Ovary (tissue), 9 donors: ENCODE data around the gene ROR2. TPM values are rescaled to one million over a fixed set of nuclear protein-coding genes. Genes with fewer than 3 reads are reported as not detected.

Experiments used
- DNase-seq, 5 donors: peaks; one replicate each; pipeline ENCODE4 v3.0.0-alpha.2; 2019 to 2020
- H3K27ac ChIP-seq, 2 donors: fragments of 200-600 bp; one replicate each; pipeline versions ENCODE4 v1.5.1 to v1.8.0; 2019 to 2022
- H3K27me3 ChIP-seq: fragments of 200-600 bp; one replicate; pipeline ENCODE4 v1.8.0; 2022
- H3K36me3 ChIP-seq: fragments of 200-600 bp; sonication (generic); one replicate; pipeline ENCODE4 v1.5.1; 2019
- H3K4me1 ChIP-seq: one replicate; pipeline ENCODE4 v1.8.1; 2013; ENCODE audit warnings: mild to moderate bottlenecking, moderate library complexity; ENCODE audit not compliant: insufficient read depth
- H3K4me3 ChIP-seq: fragments of 200-600 bp; sonication (generic); one replicate; pipeline ENCODE4 v1.5.1; 2017
- H3K9me3 ChIP-seq, 2 donors: fragments of 200-600 bp in 1 of 2; sonication (generic) in 1 of 2; one replicate each; pipeline versions ENCODE4 v1.5.1 to v1.8.1; 2013 to 2019; ENCODE audit warnings: mild to moderate bottlenecking in 1 of 2, moderate library complexity in 1 of 2
- CTCF ChIP-seq, 3 donors: fragments of 450-650 bp in 2 of 3; fragments of 200-600 bp in 1 of 3; IDR thresholded peaks; one replicate each; pipeline versions ENCODE4 v1.5.1 to v1.8.0; 2016 to 2022; ENCODE audit warnings: antibody characterized with exemption in 3 of 3, mild to moderate bottlenecking in 1 of 3
- EP300 ChIP-seq: sonication (generic); formaldehyde crosslinking; IDR thresholded peaks from one replicate; pipeline ENCODE4 v1.6.1; 2017; ENCODE audit warnings: antibody characterized with exemption
- POLR2A ChIP-seq: fragments of 450-650 bp; IDR thresholded peaks from one replicate; pipeline ENCODE4 v1.6.1; 2017; ENCODE audit warnings: antibody characterized with exemption, mild to moderate bottlenecking, moderate library complexity
- WGBS, 3 donors: extraction: QIAGEN DNeasy Blood & Tissue Kit in 1 of 3; methylation state at CpG; one replicate each; pipeline versions ENCODE4 v1.1.5 to v1.1.7; 2013 to 2017; 5-methylcytosine and 5-hydroxymethylcytosine counted together
- intact Hi-C, 4 donors: fragments of 100-400 bp; cut with DNase I; formaldehyde crosslinking; loops; one replicate each; pipeline versions ENCODE4 v1.11.0 to v1.15.1; 2022 to 2023
- polyA plus RNA-seq, 2 donors: library from polyadenylated mRNA; stranded (reverse); fragments of 200-250 nt in 1 of 2; fragments of 350-450 nt in 1 of 2; fragmentation: Illumina TruSeq in 1 of 2; extraction: RNeasy Lipid Tissue Mini Kit (QIAGEN cat#74804) in 1 of 2; gene quantifications; one replicate each; pipeline ENCODE4 v1.2.3, GENCODE V29; 2013 to 2014
- total RNA-seq, 7 donors: library from RNA; depleted of rRNA in 2 of 7; stranded (reverse); fragments of >200 nt in 2 of 7; fragmentation: NEBNext Ultra II Directional in 3 of 7; extraction: Animal tissue kit (Norgen Biotek cat#: 25700) in 3 of 7; gene quantifications; one replicate each; pipeline versions ENCODE4 v1.1.0 to v1.2.4, GENCODE V29; 2016 to 2023
- donor health status: DM: no; HTN: no; CAD: no; lungs with moderate emphysema.
- donor health status: DM: no; HTN: no; CAD: no.
- donor health status: Bipolar disorder and iron deficiency.
- donor health status: DM: yes; HTN: yes; CAD: no.
- donor health status: DM: no; HTN: no; CAD: no.
- donor health status: DM: yes; HTN: yes; CAD: no.

Gene ROR2
- total and polyA plus RNA-seq, 9 donors = 11.4 to 35.5 (median 27.7) TPM

GRCh38 chr9:91732187-91733005 lies 217.6 kb downstream of the ROR2 start:
- no peak overlapping the region for H3K27ac ChIP-seq
- intact Hi-C loops = no loop called here
- no peaks in the 10 kb centered on the region for H3K9me3 ChIP-seq
- H3K4me3 ChIP-seq = no peak overlapping the region
- no peaks in the 10 kb centered on the region for H3K36me3 ChIP-seq
- peaks cover 3% of the 10 kb centered on the region for H3K4me1 ChIP-seq
- no peak for DNase-seq
- 88 to 93% (median 92%) methylated on average over 21 of the region's 21 CpGs for WGBS, 3 donors
- TF ChIP-seq EP300 = no peak
- TF ChIP-seq CTCF (IDR thresholded peaks at IDR 0.05) = no peak
- no peak for TF ChIP-seq POLR2A
- H3K27me3 ChIP-seq = no peaks in the 10 kb centered on the region

- H3K4me1 ChIP-seq = peaks cover 3% of the 10 kb centered on the region
- 95 to 96% (median 95%) methylated on average over 15 of the region's 15 CpGs for WGBS, 3 donors
- intact Hi-C loops = no loop called here
- H3K4me3 ChIP-seq = no peak overlapping the region
- H3K27ac ChIP-seq = no peak overlapping the region
- H3K36me3 ChIP-seq = no peaks in the 10 kb centered on the region
- no peaks in the 10 kb centered on the region for H3K9me3 ChIP-seq
- H3K27me3 ChIP-seq = no peaks in the 10 kb centered on the region
- TF ChIP-seq EP300 = no peak
- no peak for TF ChIP-seq POLR2A
- no peak for TF ChIP-seq CTCF (IDR thresholded peaks at IDR 0.05)
- DNase-seq = no peak
These were observed 219.2 kb downstream of the ROR2 start for GRCh38 chr9:91730806-91731205.

GRCh38 chr9:91729558-91729842 lies 220.5 kb downstream of the ROR2 start:
- H3K4me1 ChIP-seq = peaks cover 3% of the 10 kb centered on the region
- TF ChIP-seq EP300 (no peak), CTCF (IDR thresholded peaks at IDR 0.05) (no peak), POLR2A (no peak)
- 68 to 71% (median 68%) methylated on average over 9 of the region's 9 CpGs for WGBS, 3 donors
- intact Hi-C loops = loop anchor here in 1 of 4 donors (5.0 kb wide), 1 partner anchor 812 kb away; no protein-coding TSS in a partner anchor
- DNase-seq = no peak
- H3K27me3 ChIP-seq = no peaks in the 10 kb centered on the region
- H3K36me3 ChIP-seq = no peaks in the 10 kb centered on the region
- no peak overlapping the region for H3K4me3 ChIP-seq
- no peak overlapping the region for H3K27ac ChIP-seq
- H3K9me3 ChIP-seq = no peaks in the 10 kb centered on the region

- 87 to 92% (median 89%) methylated on average over 5 of the region's 5 CpGs for WGBS, 3 donors
- Histone ChIP-seq H3K9me3 (no peaks in the 10 kb centered on the region), H3K27me3 (no peaks in the 10 kb centered on the region), H3K4me3 (no peak overlapping the region), H3K4me1 (peaks cover 3% of the 10 kb centered on the region), H3K27ac (no peak overlapping the region), H3K36me3 (no peaks in the 10 kb centered on the region)
- TF ChIP-seq CTCF (IDR thresholded peaks at IDR 0.05) = no peak
- no peak for TF ChIP-seq EP300
- no peak for TF ChIP-seq POLR2A
- DNase-seq = no peak
- intact Hi-C loops = loop anchor here in 1 of 4 donors (5.0 kb wide), 1 partner anchor 811 kb away; no protein-coding TSS in a partner anchor
These were observed 222.1 kb downstream of the ROR2 start for GRCh38 chr9:91727972-91728371.
